NOMO-1 (cell line): Measurements from ENCODE around the gene ITGA2B.

Experiments
- DNase-seq, 2 experiments: peaks; one replicate each; lab custom pipeline; 2025; ENCODE audit not compliant: unreplicated experiment in 2 of 2; lab: John Stamatoyannopoulos, UW

The ITGA2B gene

GRCh38 chr17:44389281-44389680 is at the start of gene ITGA2B:
TSS of gene ITGA2B (minus strand) at chr17:44389649. CDS start at chr17:44389473, 176 bp downstream.
- no peak for DNase-seq

- no peak for DNase-seq
These were observed 49.7 kb upstream of the ITGA2B start for GRCh38 chr17:44439168-44439567.

GRCh38 chr17:44438636-44439035 is 49.2 kb upstream of the ITGA2B start:
- DNase-seq, result no peak

GRCh38 chr17:44436336-44436735 is 46.9 kb upstream of the ITGA2B start:
- DNase-seq, result no peak

GRCh38 chr17:44432254-44433157 is 43.1 kb upstream of the ITGA2B start:
- DNase-seq, result no peak

GRCh38 chr17:44424828-44425461 is 35.5 kb upstream of the ITGA2B start:
- DNase-seq, result no peak

- no peak for DNase-seq
These were observed 28.1 kb upstream of the ITGA2B start for GRCh38 chr17:44417553-44417952.

GRCh38 chr17:44416558-44417289 is 27.3 kb upstream of the ITGA2B start:
- DNase-seq, result no peak

- no peak for DNase-seq
These were observed 25.1 kb upstream of the ITGA2B start for GRCh38 chr17:44414394-44415155.

GRCh38 chr17:44409309-44410028 is 20.0 kb upstream of the ITGA2B start:
- DNase-seq, result no peak

- no peak for DNase-seq
These were observed 19.3 kb upstream of the ITGA2B start for GRCh38 chr17:44408786-44409185.

GRCh38 chr17:44402564-44403172 is 13.2 kb upstream of the ITGA2B start:
- DNase-seq, result no peak

- DNase-seq, result no peak
These were observed 10.9 kb upstream of the ITGA2B start for GRCh38 chr17:44400226-44400847.

- no peak for DNase-seq
These were observed 9.5 kb upstream of the ITGA2B start for GRCh38 chr17:44398692-44399691.

GRCh38 chr17:44397479-44398440 is 8.3 kb upstream of the ITGA2B start:
- DNase-seq, result no peak

GRCh38 chr17:44396946-44397345 is 7.5 kb upstream of the ITGA2B start:
- no peak for DNase-seq

- no peak for DNase-seq
These were observed 5.4 kb upstream of the ITGA2B start for GRCh38 chr17:44394833-44395232.
